SKM-1 (cell line): ENCODE results near the gene DNAI7.

Source experiments
- DNase-seq: peaks from one replicate; lab custom pipeline; 2025; ENCODE audit not compliant: unreplicated experiment; lab: John Stamatoyannopoulos, UW

Gene DNAI7, protein sequence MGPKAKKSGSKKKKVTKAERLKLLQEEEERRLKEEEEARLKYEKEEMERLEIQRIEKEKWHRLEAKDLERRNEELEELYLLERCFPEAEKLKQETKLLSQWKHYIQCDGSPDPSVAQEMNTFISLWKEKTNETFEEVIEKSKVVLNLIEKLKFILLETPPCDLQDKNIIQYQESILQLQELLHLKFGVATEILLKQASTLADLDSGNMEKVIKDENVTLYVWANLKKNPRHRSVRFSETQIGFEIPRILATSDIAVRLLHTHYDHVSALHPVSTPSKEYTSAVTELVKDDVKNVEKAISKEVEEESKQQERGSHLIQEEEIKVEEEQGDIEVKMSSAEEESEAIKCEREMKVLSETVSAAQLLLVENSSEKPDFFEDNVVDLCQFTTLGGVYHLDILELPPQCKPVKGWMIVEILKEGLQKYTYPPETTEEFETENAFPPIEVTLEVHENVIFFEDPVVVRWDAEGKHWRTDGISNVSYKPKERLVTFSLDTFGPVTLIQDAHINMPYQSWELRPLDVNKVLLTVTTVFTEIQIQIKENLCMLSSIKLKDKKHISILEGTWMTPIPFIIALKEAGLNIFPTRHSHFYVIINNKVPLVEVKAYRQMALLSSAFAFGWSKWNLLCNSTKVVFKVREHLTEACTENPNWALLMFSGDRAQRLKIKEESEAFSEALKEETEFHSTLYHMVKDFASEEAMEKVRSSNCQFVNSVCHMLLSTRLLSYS

DNA sequence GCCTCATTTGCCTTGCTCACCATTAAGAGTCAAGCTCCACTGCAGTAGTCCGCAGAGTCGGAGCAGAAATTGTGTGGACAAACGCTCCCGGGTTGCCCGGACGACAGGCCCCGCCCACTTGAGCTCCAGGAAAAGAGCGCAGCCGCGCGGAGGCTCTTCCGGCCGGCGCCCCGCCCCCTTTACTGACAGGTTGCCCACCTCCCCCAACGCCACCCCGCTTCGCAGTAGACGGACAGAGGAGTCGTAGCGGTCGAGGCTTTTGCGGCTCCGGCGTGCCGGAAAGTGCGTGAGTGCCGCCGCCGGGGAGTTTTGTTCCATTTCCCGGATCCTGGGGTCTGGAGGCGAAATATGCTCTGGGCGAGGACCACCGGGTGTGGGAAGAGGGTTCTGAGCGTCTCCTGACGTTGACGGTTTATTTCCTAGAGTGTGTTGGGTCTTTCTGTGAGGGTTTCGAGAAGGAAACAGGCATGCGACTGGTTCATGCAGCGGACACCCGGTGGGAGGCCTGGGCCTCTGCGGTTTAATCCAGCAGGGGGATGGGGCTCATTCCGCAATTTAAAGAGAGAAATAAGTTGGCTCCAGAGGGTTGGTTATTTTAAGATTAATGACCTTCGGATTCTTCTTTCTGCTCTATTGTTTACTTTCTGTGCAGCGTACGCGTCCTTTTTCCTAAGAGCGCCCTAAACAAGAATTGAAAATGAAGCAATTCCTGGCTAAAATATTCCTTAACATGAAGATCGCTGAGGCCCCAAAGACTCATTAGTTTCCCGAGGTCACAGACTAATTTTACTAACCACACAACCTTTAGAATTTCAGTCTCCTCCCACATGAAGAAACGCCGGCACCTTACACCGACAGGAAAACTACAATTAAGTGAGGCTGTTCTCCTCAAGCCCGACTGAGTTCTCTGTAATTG, at the start of gene DNAI7, which contains the start of gene ETFRF1:
Gene DNAI7, minus strand, starts transcription at position 105 of the 916 bp plus-strand sequence. Its CDS starts 82 bp downstream, at position 23.
Gene ETFRF1, plus strand, starts transcription at position 182 of the 916 bp plus-strand sequence. CDS start 8,720 bp downstream, outside the sequence.
- peak; percentile 68 for DNase-seq

GRCh38 chr12:25243680-25243990, 48.7 kb upstream of the DNAI7 start:
- DNase-seq: no peak

- DNase-seq: no peak
These were observed 48.2 kb upstream of the DNAI7 start for GRCh38 chr12:25242981-25243679.

DNA sequence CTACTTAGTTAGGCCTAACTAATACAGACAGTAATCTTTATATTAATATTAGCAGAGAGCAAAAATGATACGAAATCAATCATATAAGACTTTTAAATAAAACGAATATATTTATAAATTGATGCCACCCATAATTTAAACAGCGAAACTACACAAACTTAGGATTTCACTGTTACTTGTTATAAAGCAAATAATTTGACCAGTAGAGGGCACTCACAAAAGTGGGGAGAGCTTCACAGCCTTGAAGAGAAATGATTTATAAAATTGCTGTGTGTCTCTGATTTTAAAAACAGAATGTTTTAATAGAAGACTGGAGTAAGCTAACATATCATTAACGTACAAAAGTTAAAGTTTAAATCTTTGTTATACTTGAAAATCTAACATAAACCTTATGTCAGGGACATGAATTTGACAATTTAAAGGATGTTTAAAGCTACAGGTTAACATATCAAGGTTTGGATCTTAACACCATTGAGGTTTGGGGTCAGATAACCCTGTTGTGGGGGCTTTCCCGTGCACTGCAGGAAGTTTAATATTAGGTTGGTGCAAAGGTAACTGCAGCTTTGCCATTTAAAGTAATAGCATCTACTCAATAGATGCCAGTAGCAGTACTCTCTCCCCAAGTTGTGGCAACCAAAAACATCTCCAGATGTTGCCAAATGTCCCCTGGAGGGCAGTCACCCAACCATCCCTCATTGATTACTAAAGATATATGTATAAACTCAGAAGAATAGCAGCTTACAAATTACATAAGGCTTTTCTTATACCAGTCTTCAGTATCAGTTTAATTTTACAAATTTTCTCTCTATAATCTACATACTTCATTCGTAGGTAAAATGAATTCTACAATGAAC, 46.4 kb upstream of the DNAI7 start:
- no peak for DNase-seq

- DNase-seq: no peak
These were observed 41.7 kb upstream of the DNAI7 start for GRCh38 chr12:25236626-25237025.

DNA sequence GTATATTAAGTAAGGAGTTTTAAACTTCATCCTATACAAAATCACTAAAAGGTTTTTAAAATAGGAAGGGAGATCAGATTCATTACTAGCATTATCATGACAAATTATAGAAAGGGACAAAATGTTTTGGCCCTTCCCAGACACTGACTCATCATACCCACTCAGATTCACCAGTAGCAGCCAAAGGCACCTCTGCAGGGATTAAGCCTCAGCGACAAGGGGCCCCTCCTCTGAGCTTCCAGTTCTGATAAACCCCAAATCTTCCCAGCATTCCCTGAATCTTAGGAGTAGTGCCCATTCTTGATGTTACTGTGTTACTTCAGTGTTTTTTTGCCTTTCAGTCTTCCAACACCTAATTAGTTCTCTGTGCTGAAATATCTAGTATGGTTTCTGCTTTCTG, 41.2 kb upstream of the DNAI7 start:
- DNase-seq: no peak

- DNase-seq: no peak
These were observed 18.4 kb upstream of the DNAI7 start for GRCh38 chr12:25213338-25213737.

DNA sequence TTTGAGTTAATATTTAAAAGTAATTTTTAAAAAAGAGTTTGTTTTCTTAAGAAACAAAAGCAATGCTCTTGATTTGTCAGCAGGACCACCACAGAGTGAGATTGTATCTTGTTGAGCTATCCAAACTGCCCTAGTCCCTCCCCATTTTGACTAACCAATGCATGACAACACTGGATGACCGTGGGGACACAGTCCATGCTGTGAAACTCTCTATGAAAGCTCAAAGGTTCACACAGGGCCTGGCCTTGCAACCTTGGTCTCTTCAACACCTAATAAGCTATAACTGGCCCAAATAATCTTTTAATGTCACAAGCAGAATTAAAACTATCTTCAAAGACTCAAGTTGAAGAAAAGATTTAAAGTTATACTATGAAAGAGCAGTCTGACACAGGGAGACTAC, 13.6 kb upstream of the DNAI7 start:
- DNase-seq: no peak

GRCh38 chr12:25207846-25208245, 12.9 kb upstream of the DNAI7 start:
- no peak for DNase-seq

- no peak for DNase-seq
These were observed 12.5 kb upstream of the DNAI7 start for GRCh38 chr12:25207411-25207810.

- no peak for DNase-seq
These were observed 7.2 kb upstream of the DNAI7 start for GRCh38 chr12:25202137-25202536.

DNA sequence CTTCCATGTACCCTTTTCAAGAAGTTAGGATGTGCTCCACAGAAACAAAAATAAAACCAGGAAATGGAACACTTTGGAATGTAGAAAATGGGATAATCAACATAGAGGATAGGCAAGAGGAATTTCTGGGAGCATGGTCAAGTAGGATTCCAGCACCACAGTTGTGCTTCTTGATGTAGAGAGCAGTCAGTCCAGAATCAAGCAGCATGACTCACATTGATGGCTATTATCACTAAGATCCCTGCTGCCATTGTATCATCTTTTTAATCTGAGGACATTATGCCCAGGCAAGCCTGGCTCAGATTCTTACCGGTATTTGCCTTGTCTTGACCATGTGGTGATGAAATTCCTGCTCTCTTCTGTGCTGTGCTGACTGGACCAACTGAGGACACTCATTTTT, 5.7 kb upstream of the DNAI7 start:
- no peak for DNase-seq

DNA sequence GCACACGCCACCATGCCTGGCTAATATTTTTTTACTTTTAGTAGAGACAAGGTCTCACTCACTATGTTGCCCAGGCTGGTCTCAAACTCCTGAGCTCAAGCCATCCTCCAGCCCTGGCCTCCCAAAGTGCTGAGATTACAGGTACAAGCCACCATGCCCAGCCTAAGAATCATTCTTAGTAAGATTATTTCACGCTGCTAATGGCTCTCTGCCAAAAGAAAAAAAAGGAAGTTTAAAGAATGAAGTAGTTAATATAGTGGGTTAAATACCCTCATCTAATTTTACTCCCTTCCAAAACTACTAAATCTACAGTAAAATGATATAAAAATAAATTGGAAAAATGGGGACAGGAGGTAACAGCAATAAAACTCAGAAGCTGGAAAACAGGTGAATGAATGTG, 2.6 kb upstream of the DNAI7 start:
- DNase-seq: no peak

- no peak for DNase-seq
These were observed 271 bp downstream of the DNAI7 start for GRCh38 chr12:25194722-25195055.

DNA sequence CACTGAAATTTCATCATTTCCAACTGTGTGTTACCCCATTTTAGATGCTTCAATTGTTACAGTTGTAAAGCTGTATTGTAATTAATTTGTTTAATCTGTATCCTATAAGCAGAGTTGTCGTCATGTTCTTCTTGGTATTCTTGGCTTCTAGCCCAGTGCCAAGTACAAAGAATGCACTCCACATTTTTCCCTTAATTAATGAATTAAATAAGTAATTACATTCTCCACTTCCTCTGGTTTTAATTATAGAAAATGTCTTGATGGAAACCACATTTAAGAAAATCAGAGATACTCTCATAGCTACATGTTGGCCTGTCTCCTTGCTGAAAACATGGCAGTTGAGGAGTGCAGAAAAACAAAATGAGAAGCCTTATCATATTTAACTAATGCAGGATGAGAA, 746 bp downstream of the DNAI7 start:
- no peak for DNase-seq

DNA sequence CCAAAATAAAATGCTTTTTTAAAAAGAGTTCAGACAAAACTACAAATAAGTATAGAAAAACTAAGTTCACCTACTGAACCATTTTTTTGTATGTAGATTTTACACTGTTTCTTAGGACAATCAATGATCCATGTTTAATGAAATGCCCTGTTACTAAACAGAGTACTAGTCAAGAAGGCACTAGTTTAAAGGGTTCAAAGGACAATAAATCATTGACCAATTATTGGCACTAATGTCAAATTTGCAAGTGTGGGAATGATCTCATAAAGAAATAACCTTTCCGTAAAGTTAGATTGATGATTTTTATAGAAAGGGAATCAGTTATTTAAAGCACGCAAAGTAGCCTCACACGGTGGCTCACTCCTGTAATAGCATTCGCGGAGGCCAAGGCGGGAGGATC, 4.2 kb downstream of the DNAI7 start:
- no peak for DNase-seq

DNA sequence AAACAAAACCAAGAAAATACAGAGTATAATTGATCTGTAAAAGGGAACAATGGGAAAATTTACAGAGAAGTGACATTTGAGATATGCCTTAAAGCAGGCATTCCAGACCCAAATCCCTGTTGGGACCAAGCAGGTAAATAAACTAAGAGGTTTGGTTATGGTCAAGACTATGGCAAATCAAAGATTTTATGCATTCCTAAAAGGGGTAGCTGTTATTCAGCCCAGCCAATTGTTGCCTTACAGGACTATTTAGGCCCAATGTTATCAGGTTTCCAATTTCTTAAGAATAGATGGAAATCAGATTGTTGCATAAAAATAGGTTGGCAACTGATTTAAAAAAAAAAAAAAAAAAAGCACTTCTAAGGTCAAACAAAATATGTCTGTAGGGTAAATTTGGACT, 5.3 kb downstream of the DNAI7 start:
- no peak for DNase-seq

DNA sequence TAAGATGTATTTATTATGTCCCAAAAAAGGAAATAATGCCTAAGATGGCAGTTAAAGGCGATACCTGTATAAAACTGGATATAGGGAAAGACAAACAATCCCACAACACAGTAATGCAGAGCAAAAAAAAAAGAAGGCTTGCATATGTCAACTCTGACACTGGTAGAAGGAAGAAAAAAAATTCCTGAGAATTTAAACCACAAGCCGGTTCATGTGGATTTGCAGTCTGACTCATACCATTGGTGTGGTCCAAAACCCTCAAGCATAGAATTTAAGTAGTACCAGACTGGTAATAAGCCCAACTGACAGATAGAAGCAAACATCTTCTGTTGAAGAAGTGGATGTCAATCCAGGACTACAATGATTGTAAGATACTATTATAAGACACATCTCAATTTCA, 7.2 kb downstream of the DNAI7 start:
- no peak for DNase-seq

- no peak for DNase-seq
These were observed 8.1 kb downstream of the DNAI7 start for GRCh38 chr12:25186788-25187402.
